Ascending aorta (tissue), 2 donors: Measurements from ENCODE around the gene GREM2. TPM values are rescaled to one million over a fixed set of nuclear protein-coding genes. Genes with fewer than 3 reads are reported as not detected.

ENCODE experiments used
- DNase-seq, 2 donors: peaks; one replicate each; pipeline ENCODE4 v3.0.0-alpha.2; 2019; ENCODE audit warnings: low spot score in 2 of 2
- H3K27ac ChIP-seq, 2 donors: fragments of 200-600 bp; sonication (generic); one replicate each; pipeline ENCODE4 v1.5.1; 2016 to 2017; ENCODE audit warnings: mild to moderate bottlenecking in 1 of 2
- H3K27me3 ChIP-seq: fragments of 200-600 bp; sonication (generic); one replicate; pipeline ENCODE4 v1.5.1; 2017
- H3K36me3 ChIP-seq, 2 donors: fragments of 200-600 bp; sonication (generic); one replicate each; pipeline ENCODE4 v1.5.1; 2016
- H3K4me1 ChIP-seq, 2 donors: fragments of 200-600 bp; sonication (generic); one replicate each; pipeline ENCODE4 v1.5.1; 2016 to 2017; ENCODE audit warnings: mild to moderate bottlenecking in 1 of 2
- H3K4me3 ChIP-seq, 2 donors: fragments of 200-600 bp; sonication (generic); one replicate each; pipeline ENCODE4 v1.5.1; 2016 to 2017; ENCODE audit warnings: mild to moderate bottlenecking in 1 of 2
- H3K9me3 ChIP-seq, 2 donors: fragments of 200-600 bp; sonication (generic); one replicate each; pipeline ENCODE4 v1.5.1; 2016
- intact Hi-C: fragments of 100-400 bp; cut with DNase I; formaldehyde crosslinking; loops from one replicate; pipeline ENCODE4 v1.15.1; 2023
- total RNA-seq: library from RNA; depleted of rRNA; stranded (reverse); fragments of >200 nt; gene quantifications from one replicate; pipeline ENCODE4 v1.1.0, GENCODE V29; 2016
- TF ChIP-seq, protein P1 (sequence below), 3 experiments: fragments of 200-600 bp in 2 of 3; fragments of 450-650 bp in 1 of 3; sonication (generic) in 2 of 3; IDR thresholded peaks; one replicate each; pipeline ENCODE4 v1.5.1; 2016 to 2019; ENCODE audit warnings: antibody characterized with exemption in 3 of 3, mild to moderate bottlenecking in 1 of 3, moderate library complexity in 1 of 3

GREM2 gene
- total RNA-seq, 1 donor from 2014 or later = not detected

- H3K9me3 ChIP-seq = no peaks in the 10 kb centered on the region
- intact Hi-C loops = no loop called here
- no peaks in the 10 kb centered on the region for H3K4me1 ChIP-seq
- no peak for DNase-seq
- H3K27me3 ChIP-seq = no peaks in the 10 kb centered on the region
- no peak overlapping the region for H3K4me3 ChIP-seq
- H3K27ac ChIP-seq = no peak overlapping the region
- TF ChIP-seq, protein P1, sequence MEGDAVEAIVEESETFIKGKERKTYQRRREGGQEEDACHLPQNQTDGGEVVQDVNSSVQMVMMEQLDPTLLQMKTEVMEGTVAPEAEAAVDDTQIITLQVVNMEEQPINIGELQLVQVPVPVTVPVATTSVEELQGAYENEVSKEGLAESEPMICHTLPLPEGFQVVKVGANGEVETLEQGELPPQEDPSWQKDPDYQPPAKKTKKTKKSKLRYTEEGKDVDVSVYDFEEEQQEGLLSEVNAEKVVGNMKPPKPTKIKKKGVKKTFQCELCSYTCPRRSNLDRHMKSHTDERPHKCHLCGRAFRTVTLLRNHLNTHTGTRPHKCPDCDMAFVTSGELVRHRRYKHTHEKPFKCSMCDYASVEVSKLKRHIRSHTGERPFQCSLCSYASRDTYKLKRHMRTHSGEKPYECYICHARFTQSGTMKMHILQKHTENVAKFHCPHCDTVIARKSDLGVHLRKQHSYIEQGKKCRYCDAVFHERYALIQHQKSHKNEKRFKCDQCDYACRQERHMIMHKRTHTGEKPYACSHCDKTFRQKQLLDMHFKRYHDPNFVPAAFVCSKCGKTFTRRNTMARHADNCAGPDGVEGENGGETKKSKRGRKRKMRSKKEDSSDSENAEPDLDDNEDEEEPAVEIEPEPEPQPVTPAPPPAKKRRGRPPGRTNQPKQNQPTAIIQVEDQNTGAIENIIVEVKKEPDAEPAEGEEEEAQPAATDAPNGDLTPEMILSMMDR (IDR thresholded peaks at IDR 0.05) = no peak
- no peaks in the 10 kb centered on the region for H3K36me3 ChIP-seq
Observed at GRCh38 chr1:240441669-240442068, 170.3 kb downstream of the GREM2 start.
